Liver (tissue), 3 donors: Measurements from ENCODE around the gene SLC25A44.

Experiments
- EGR1 ChIP-seq, 2 donors: IDR thresholded peaks; 2 replicates each; pipeline ENCODE4 v1.6.1; 2016 to 2018; ENCODE audit warnings: antibody characterized with exemption in 2 of 2, low read depth in 2 of 2
- GABPA ChIP-seq, 2 donors: IDR thresholded peaks in 1 of 2; conservative IDR thresholded peaks in 1 of 2; 2 replicates each; pipeline ENCODE4 v1.6.1; 2016; ENCODE audit warnings: antibody characterized with exemption in 2 of 2, mild to moderate bottlenecking in 1 of 2, moderate library complexity in 1 of 2
- HNF4G ChIP-seq: IDR thresholded peaks from 2 replicates; pipeline ENCODE4 v1.6.1; 2016; ENCODE audit warnings: antibody characterized with exemption
- JUND ChIP-seq, 2 donors: IDR thresholded peaks; 2 replicates each; pipeline ENCODE4 v1.6.1; 2016; ENCODE audit warnings: antibody characterized with exemption in 2 of 2
- NR2F2 ChIP-seq: IDR thresholded peaks from 2 replicates; pipeline ENCODE4 v1.6.1; 2016; ENCODE audit warnings: antibody characterized with exemption
- RAD21 ChIP-seq, 2 donors: IDR thresholded peaks; 2 replicates each; pipeline ENCODE4 v1.6.1; 2016; ENCODE audit warnings: antibody characterized with exemption in 2 of 2, mild to moderate bottlenecking in 2 of 2
- RXRA ChIP-seq, 2 donors: IDR thresholded peaks; 2 replicates each; pipeline ENCODE4 v1.6.1; 2017 to 2018; ENCODE audit warnings: antibody characterized with exemption in 2 of 2, mild to moderate bottlenecking in 1 of 2
- SP1 ChIP-seq: IDR thresholded peaks from 2 replicates; pipeline ENCODE4 v1.6.1; 2018; ENCODE audit warnings: antibody characterized with exemption, mild to moderate bottlenecking
- TAF1 ChIP-seq: conservative IDR thresholded peaks from 2 replicates; pipeline ENCODE4 v1.6.1; 2016; ENCODE audit warnings: antibody characterized with exemption, mild to moderate bottlenecking
- YY1 ChIP-seq: IDR thresholded peaks from 2 replicates; pipeline ENCODE4 v1.6.1; 2016; ENCODE audit warnings: antibody characterized with exemption, mild to moderate bottlenecking
- TF ChIP-seq, protein P1 (sequence below): fragments of 150-350 bp; IDR thresholded peaks from 2 replicates; pipeline ENCODE4 v1.5.1; 2017; ENCODE audit warnings: improper control_type of control experiment, low read depth, low read length; ENCODE audit not compliant: missing input control
- TF ChIP-seq, protein P2 (sequence below): IDR thresholded peaks from 2 replicates; pipeline ENCODE4 v1.6.1; 2016; ENCODE audit warnings: antibody characterized with exemption, mild to moderate bottlenecking
- TF ChIP-seq, protein P3 (sequence below): IDR thresholded peaks from 2 replicates; pipeline ENCODE4 v1.6.1; 2016; ENCODE audit warnings: antibody characterized with exemption
- donor health status: healthy.
- donor health status: healthy.

DNA sequence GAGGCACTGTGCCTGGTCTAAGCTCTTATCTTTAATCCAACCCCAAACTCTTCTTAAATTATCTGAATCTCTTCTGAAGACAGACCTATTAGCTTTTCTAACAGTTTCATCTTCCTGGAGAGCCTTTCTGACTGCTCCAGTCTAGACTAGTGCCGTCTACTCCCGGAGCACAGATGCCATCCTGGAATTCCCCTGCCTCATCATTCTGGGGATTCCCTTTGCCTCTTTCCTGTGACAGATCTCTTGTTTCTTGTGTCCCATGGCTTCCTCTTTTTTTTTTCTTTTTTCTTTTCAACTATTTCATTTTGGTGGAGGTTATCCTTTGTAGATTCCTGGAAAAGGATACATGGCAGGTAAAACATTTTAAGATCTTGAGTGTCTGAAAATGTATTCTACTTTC, 28.8 kb upstream of the SLC25A44 start:
- TF ChIP-seq JUND (IDR thresholded peaks at IDR 0.05) (no peak), EGR1 (IDR thresholded peaks at IDR 0.05; ENCODE audit: low read depth in 2 of 2) (no peak), HNF4G (no peak), YY1 (no peak), GABPA (IDR thresholded peaks at IDR 0.05 in 1 of 2, conservative IDR thresholded peaks at IDR 0.05 in 1 of 2) (no peak), RXRA (IDR thresholded peaks at IDR 0.05) (no peak), RAD21 (IDR thresholded peaks at IDR 0.05) (no peak), TAF1 (no peak), SP1 (no peak), NR2F2 (no peak)
- TF ChIP-seq, protein P1, sequence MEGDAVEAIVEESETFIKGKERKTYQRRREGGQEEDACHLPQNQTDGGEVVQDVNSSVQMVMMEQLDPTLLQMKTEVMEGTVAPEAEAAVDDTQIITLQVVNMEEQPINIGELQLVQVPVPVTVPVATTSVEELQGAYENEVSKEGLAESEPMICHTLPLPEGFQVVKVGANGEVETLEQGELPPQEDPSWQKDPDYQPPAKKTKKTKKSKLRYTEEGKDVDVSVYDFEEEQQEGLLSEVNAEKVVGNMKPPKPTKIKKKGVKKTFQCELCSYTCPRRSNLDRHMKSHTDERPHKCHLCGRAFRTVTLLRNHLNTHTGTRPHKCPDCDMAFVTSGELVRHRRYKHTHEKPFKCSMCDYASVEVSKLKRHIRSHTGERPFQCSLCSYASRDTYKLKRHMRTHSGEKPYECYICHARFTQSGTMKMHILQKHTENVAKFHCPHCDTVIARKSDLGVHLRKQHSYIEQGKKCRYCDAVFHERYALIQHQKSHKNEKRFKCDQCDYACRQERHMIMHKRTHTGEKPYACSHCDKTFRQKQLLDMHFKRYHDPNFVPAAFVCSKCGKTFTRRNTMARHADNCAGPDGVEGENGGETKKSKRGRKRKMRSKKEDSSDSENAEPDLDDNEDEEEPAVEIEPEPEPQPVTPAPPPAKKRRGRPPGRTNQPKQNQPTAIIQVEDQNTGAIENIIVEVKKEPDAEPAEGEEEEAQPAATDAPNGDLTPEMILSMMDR, result no peak
- TF ChIP-seq, protein P2, sequence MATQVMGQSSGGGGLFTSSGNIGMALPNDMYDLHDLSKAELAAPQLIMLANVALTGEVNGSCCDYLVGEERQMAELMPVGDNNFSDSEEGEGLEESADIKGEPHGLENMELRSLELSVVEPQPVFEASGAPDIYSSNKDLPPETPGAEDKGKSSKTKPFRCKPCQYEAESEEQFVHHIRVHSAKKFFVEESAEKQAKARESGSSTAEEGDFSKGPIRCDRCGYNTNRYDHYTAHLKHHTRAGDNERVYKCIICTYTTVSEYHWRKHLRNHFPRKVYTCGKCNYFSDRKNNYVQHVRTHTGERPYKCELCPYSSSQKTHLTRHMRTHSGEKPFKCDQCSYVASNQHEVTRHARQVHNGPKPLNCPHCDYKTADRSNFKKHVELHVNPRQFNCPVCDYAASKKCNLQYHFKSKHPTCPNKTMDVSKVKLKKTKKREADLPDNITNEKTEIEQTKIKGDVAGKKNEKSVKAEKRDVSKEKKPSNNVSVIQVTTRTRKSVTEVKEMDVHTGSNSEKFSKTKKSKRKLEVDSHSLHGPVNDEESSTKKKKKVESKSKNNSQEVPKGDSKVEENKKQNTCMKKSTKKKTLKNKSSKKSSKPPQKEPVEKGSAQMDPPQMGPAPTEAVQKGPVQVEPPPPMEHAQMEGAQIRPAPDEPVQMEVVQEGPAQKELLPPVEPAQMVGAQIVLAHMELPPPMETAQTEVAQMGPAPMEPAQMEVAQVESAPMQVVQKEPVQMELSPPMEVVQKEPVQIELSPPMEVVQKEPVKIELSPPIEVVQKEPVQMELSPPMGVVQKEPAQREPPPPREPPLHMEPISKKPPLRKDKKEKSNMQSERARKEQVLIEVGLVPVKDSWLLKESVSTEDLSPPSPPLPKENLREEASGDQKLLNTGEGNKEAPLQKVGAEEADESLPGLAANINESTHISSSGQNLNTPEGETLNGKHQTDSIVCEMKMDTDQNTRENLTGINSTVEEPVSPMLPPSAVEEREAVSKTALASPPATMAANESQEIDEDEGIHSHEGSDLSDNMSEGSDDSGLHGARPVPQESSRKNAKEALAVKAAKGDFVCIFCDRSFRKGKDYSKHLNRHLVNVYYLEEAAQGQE, result no peak
- TF ChIP-seq, protein P3, sequence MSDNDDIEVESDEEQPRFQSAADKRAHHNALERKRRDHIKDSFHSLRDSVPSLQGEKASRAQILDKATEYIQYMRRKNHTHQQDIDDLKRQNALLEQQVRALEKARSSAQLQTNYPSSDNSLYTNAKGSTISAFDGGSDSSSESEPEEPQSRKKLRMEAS, result no peak
